GM12878 (cell line): ENCODE measurements around the gene UQCRH. TPM values are rescaled to one million over a fixed set of nuclear protein-coding genes. Genes with fewer than 3 reads are reported as not detected.

Experiments used
- ATAC-seq: fragments of 200-7000 bp; cut with Tn5 transposase; 3 replicates; pipeline ENCODE4 v1.9.1; 2020; ENCODE audit warnings: mild to moderate bottlenecking, moderate library complexity
- BruUV-seq: library from RNA; stranded (reverse); fragments of 400-500 nt; replicated peaks from 2 replicates; lab custom pipeline; 2021; lab: Mats Ljungman, UMichigan
- CTCF ChIA-PET: fragments of 300-600 bp; sonication (Branson Sonifier 250); formaldehyde crosslinking; extraction: SDS; loops from one replicate; lab custom pipeline; 2021; ENCODE audit warnings: inconsistent platforms; lab: Yijun Ruan, JAX
- POLR2A ChIA-PET: fragments of 350-600 bp; formaldehyde crosslinking; extraction: SDS; loops from one replicate; lab custom pipeline; 2021; ENCODE audit warnings: inconsistent platforms; lab: Charles Lee
- RAD21 ChIA-PET: fragments of 300-600 bp; sonication (Branson Sonifier 250); formaldehyde crosslinking; loops from one replicate; lab custom pipeline; 2023; ENCODE audit warnings: antibody characterized with exemption; ENCODE audit not compliant: unreplicated experiment; lab: Charles Lee
- SMC1A ChIA-PET: fragments of 300-600 bp; sonication (Branson Sonifier 250); formaldehyde crosslinking; loops from one replicate; lab custom pipeline; 2023; ENCODE audit not compliant: unreplicated experiment, uncharacterized antibody; lab: Charles Lee
- DNase-seq: peaks from one replicate; pipeline ENCODE4 v3.0.0-alpha.2; 2011; ENCODE audit warnings: low read depth, low spot score
- FAIRE-seq: peaks from 3 replicates; lab custom pipeline; 2011; peaks lifted over from hg19 to GRCh38; lab: Jason Lieb, UNC
- H2AFZ ChIP-seq: 2 replicates; pipeline ENCODE4 v1.6.0; 2011; ENCODE audit warnings: low read depth, low read length, control low read depth; ENCODE audit not compliant: control insufficient read depth
- H3K27ac ChIP-seq: 2 replicates; pipeline ENCODE4 v1.5.1; 2011; ENCODE audit warnings: control low read depth; ENCODE audit not compliant: control insufficient read depth, insufficient read depth
- H3K27me3 ChIP-seq, 2 experiments: replicated peaks in 1 of 2; 2 replicates each; pipeline versions ENCODE4 v1.6.0 to v1.6.1; 2011; ENCODE audit warnings: low read length in 1 of 2; ENCODE audit not compliant: control insufficient read depth in 2 of 2, insufficient read depth in 2 of 2
- H3K36me3 ChIP-seq, 2 experiments: 2 replicates each; pipeline ENCODE4 v1.5.1; 2011; ENCODE audit warnings: low read length in 1 of 2; ENCODE audit not compliant: control insufficient read depth in 2 of 2, insufficient read depth in 2 of 2
- H3K4me1 ChIP-seq: 2 replicates; pipeline ENCODE4 v1.6.1; 2011; ENCODE audit warnings: mild to moderate bottlenecking, low read length, moderate library complexity, mixed read lengths; ENCODE audit not compliant: control insufficient read depth, insufficient read depth
- H3K4me2 ChIP-seq: 2 replicates; pipeline ENCODE4 v1.6.0; 2011; ENCODE audit warnings: control low read depth; ENCODE audit not compliant: control insufficient read depth, insufficient read depth
- H3K4me3 ChIP-seq: fragments of 200-600 bp; sonication (generic); 2 replicates; pipeline ENCODE4 v1.5.1; 2016
- H3K79me2 ChIP-seq: 2 replicates; pipeline ENCODE4 v1.6.0; 2011; ENCODE audit warnings: low read length; ENCODE audit not compliant: control insufficient read depth, insufficient read depth
- H3K9ac ChIP-seq: 2 replicates; pipeline ENCODE4 v1.8.0; 2011; ENCODE audit warnings: low read length, control low read depth, mixed read lengths; ENCODE audit not compliant: control insufficient read depth, insufficient read depth
- H3K9me3 ChIP-seq: replicated peaks from 3 replicates; pipeline ENCODE4 v1.5.1; 2011; ENCODE audit warnings: mild to moderate bottlenecking, low read length; ENCODE audit not compliant: control insufficient read depth, insufficient read depth
- H4K20me1 ChIP-seq: 2 replicates; pipeline ENCODE4 v1.6.0; 2011; ENCODE audit not compliant: control insufficient read depth, insufficient read depth
- BCL11A ChIP-seq: IDR thresholded peaks from 2 replicates; pipeline ENCODE4 v1.6.1; 2011; ENCODE audit warnings: low read depth, low read length
- BMI1 ChIP-seq: fragments of 450-650 bp; IDR thresholded peaks from 2 replicates; pipeline ENCODE4 v1.6.1; 2016; ENCODE audit warnings: mild to moderate bottlenecking, moderate library complexity, borderline replicate concordance
- PAX5 ChIP-seq: IDR thresholded peaks from 2 replicates; pipeline ENCODE4 v1.6.1; 2011; ENCODE audit warnings: low read depth, low read length, borderline replicate concordance
- PML ChIP-seq: IDR thresholded peaks from 2 replicates; pipeline ENCODE4 v1.6.1; 2012; ENCODE audit warnings: low read length, inconsistent platforms
- POLR2A ChIP-seq: IDR thresholded peaks from 2 replicates; pipeline ENCODE4 v1.6.1; 2011; ENCODE audit warnings: low read depth, mild to moderate bottlenecking, low read length
- RBBP5 ChIP-seq: fragments of 200-600 bp; sonication (generic); conservative IDR thresholded peaks from 2 replicates; pipeline ENCODE4 v1.6.1; 2016
- RFX5 ChIP-seq: IDR thresholded peaks from 2 replicates; pipeline ENCODE4 v1.6.1; 2011; ENCODE audit warnings: low read depth, low read length, improper control_type of control experiment
- STAT1 ChIP-seq: fragments of 450-650 bp; conservative IDR thresholded peaks from 2 replicates; pipeline ENCODE4 v1.6.1; 2014; ENCODE audit warnings: antibody characterized with exemption, mild to moderate bottlenecking
- ZBED1 ChIP-seq: IDR thresholded peaks from 2 replicates; pipeline ENCODE4 v1.6.1; 2016; ENCODE audit warnings: borderline replicate concordance
- WGBS: methylation state at CpG from one replicate; pipeline ENCODE4 v1.1.6; 2016; ENCODE audit warnings: low lambda C conversion rate; ENCODE audit not compliant: insufficient replicate concordance, insufficient coverage; ENCODE audit errors: missing lambda C conversion rate; 5-methylcytosine and 5-hydroxymethylcytosine counted together
- in situ Hi-C: fragments of 300-500 bp; cut with MboI; formaldehyde crosslinking; loops from 9 replicates; pipeline ENCODE4 v1.14.3; 2018; ENCODE audit warnings: mixed read lengths
- intact Hi-C: fragments of 100-400 bp; cut with micrococcal nuclease; formaldehyde crosslinking; loops from one replicate; pipeline ENCODE4 v1.14.2; 2022; ENCODE audit not compliant: unreplicated experiment
- polyA plus RNA-seq, 11 experiments: library from polyadenylated mRNA; depleted of rRNA in 4 of 11; unstranded in 6 of 11; stranded (reverse) in 5 of 11; fragments of >200 nt; fragmentation: Nextera tagmentation in 4 of 11; fragmentation: Illumina TruSeq in 1 of 11; extraction: Ambion mirVana in 4 of 11; extraction: Trizol in 1 of 11; gene quantifications; 1 replicate in 1 of 11; 2 replicates in 10 of 11; pipeline versions ENCODE4 v1.2.1 to v1.2.3, GENCODE V29; 2011 to 2016; ENCODE audit warnings: inconsistent platforms in 2 of 11, missing spikeins in 2 of 11, low read depth in 1 of 11
- total RNA-seq, 4 experiments: library from RNA; depleted of rRNA in 3 of 4; stranded (reverse); fragments of >200 nt in 3 of 4; fragmentation: Illumina TruSeq in 1 of 4; extraction: Trizol in 1 of 4; gene quantifications; 2 replicates each; pipeline versions ENCODE4 v1.2.1 to v1.2.3, GENCODE V29; 2013 to 2021
- TF ChIP-seq, protein P1 (sequence below): IDR thresholded peaks from 2 replicates; pipeline ENCODE4 v1.6.1; 2011; ENCODE audit warnings: low read depth, low read length, improper control_type of control experiment, borderline replicate concordance

Gene UQCRH
- total and polyA plus RNA-seq, 10 of the 15 experiments (the other 5 are each of a cell fraction or from before 2014, with no cell fraction given): 363 to 1,782 (median 597) TPM

DNA sequence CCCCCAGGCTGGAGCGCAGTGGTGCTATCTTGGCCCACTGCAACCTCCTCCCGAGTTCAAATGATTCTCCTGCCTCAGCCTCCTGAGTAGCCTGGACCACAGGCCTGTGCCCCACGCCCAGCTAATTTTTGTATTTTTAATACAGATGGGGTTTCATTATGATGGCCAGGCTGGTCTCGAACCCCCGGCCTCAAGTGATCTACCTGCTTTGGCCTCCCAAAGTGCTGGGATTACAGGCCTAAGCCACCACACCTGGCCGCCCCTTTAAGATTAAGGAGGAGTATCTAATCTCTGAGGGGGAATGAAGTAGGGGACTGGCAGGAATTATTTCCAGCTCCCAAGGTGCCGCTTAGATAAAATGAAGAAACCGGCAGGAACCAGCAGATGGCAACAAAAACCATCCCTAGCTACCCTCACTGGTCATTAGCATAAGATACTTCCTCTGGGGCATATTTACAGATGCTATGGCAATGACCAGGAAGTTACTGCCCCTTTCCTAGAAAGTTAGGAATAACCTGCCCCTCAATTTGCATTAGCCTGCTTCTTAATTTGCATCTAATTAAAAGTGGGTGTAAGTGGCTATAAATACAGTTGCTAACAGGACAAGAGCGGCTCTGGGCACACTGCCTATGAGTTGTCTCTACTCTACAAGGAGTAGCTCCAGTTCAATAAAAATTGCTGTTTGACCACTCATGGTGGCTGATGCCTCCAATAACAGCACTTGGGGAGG is 30.0 kb downstream of the UQCRH start (continued):
- TF ChIP-seq RFX5 (no peak), BMI1 (no peak; the same call in 1 of the 2 replicates), RBBP5 (no peak), STAT1 (no peak), BCL11A (no peak)
- TF ChIP-seq, protein P1, sequence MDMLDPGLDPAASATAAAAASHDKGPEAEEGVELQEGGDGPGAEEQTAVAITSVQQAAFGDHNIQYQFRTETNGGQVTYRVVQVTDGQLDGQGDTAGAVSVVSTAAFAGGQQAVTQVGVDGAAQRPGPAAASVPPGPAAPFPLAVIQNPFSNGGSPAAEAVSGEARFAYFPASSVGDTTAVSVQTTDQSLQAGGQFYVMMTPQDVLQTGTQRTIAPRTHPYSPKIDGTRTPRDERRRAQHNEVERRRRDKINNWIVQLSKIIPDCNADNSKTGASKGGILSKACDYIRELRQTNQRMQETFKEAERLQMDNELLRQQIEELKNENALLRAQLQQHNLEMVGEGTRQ: no peak

DNA sequence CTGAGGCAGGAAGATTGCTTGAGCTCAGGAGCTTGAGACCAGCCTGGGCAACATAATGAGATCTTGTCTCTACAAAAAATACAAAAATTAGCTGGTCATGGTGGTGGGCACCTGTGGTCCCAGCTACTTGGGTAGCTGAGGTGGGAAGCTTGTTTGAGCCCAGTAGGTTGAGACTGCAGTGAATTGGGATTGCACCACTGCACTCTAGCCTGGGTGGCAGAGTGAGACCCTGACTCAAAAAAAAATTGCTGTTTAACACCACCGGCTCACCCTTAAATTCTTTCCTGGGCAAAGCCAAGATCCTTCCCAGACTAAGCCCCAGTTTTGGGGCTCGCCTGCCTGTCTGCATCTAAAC is 30.5 kb downstream of the UQCRH start:
- DNase-seq (no peak), ATAC-seq (no peak), FAIRE-seq (no peak)
- TF ChIP-seq ZBED1: 0 out of 2 replicates have a peak, but pooled peaks have one; percentile 12
- 0 out of 2 replicates have a peak, but pooled peaks have one; percentile 11 for TF ChIP-seq PML
- peak; percentile 51 for TF ChIP-seq POLR2A
- no peak for TF ChIP-seq PAX5
- Histone ChIP-seq H3K4me1 (peaks cover 25% of the 10 kb centered on the region), H4K20me1 (no peaks in the 10 kb centered on the region), H3K9ac (no peak overlapping the region), H3K79me2 (peaks cover 36% of the 10 kb centered on the region), H3K36me3 (no peaks in the 10 kb centered on the region), H3K9me3 (no peaks in the 10 kb centered on the region), H2AFZ (no peak overlapping the region), H3K4me2 (no peak overlapping the region), H3K27me3 (no peaks in the 10 kb centered on the region), H3K27ac (peak overlapping the region; percentile 98), H3K4me3 (no peak overlapping the region)
- in situ Hi-C loops: no loop called here
- RAD21 ChIA-PET: interaction anchor here (0.6 to 4.1 kb wide), 16 partner anchors 9 to 270 kb away, joined by 3 to 56 read pairs (median 4); partner anchors contain the start of genes LRRC41, MKNK1, NSUN4 and RAD54L
- SMC1A ChIA-PET: interaction anchor here (0.7 to 4.0 kb wide), 13 partner anchors 10 to 154 kb away, joined by 3 to 141 read pairs (median 5); partner anchors contain the start of genes LRRC41 and UQCRH
- 50% methylated on average over 2 of the region's 2 CpGs for WGBS
- CTCF ChIA-PET: interaction anchor here (0.9 to 6.2 kb wide), 21 partner anchors 10 to 200 kb away, joined by 3 to 267 read pairs (median 5); partner anchors contain the start of genes LRRC41, NSUN4 and UQCRH
- BruUV-seq: TSS peak; percentile 83
- POLR2A ChIA-PET: interaction anchor here (0.5 to 2.5 kb wide), 10 partner anchors 9 to 816 kb away, joined by 3 to 35 read pairs (median 8); partner anchors contain the start of genes LRRC41, NSUN4, RAD54L and UQCRH
- intact Hi-C loops: loop anchor here (10.0 kb wide), 1 partner anchor 199 kb away; the partner anchor contains the start of gene PIK3R3
